GM23248 (cell line): ENCODE data around the gene GULP1.

Experiments
- EZH2 ChIP-seq: fragments of 200-600 bp; sonication (generic); IDR thresholded peaks from 2 replicates; pipeline ENCODE4 v1.6.1; 2018; ENCODE audit warnings: antibody characterized with exemption, mild to moderate bottlenecking; ENCODE audit not compliant: insufficient read depth, poor library complexity, severe bottlenecking
- EZH2phosphoT487 ChIP-seq: fragments of 200-600 bp; sonication (generic); IDR thresholded peaks from 2 replicates; pipeline ENCODE4 v1.6.1; 2018; ENCODE audit warnings: antibody characterized with exemption, moderate library complexity, mild to moderate bottlenecking, low read depth; ENCODE audit not compliant: insufficient read depth

DNA sequence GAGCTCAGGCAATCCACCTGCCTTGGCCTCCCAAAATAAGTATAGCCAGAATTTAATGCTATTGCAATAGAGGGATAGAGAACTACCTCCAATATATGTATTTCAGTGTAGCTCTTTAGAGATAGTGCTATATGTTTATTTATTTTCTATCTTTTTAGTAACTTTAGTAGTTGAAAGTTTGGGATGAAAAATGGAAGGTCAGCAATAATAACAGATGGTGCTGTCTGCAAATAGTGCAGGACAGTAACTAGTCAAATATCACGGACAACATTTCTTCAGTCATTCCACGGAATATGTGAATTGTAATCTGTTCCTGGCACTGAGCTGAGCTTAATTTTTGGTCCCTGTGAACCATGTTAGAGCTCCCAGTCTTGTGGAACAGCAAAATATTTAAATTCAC, 43.2 kb upstream of the GULP1 start:
- no peak for TF ChIP-seq EZH2phosphoT487
- no peak for TF ChIP-seq EZH2
